ENCODE data around the gene PRKACB. TPM values are rescaled to one million over a fixed set of nuclear protein-coding genes. Genes with fewer than 3 reads are reported as not detected.

PRKACB gene
- polyA plus RNA-seq, 1 donor (not counting 4 experiments of a cell fraction or from before 2014, with no cell fraction given) = 15.3 TPM

DNA sequence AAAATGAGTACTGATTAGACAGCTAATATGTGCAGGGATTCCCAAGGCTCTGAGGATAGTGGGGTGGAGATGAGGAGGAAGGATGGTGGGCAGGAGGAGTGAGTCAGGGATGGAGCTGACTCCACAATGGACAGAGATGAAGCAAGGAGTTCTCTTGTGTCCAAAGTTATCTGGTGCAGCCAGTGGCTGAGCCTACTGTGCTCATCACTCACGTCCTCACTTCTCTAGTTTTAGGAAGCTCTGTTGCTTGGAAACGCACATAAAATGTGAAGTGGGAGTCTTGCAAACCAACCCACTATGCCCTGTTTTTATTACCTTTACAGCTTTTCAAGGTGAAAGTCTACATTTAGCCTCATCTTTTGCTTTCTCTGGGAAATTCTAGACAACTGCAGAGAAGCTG, 120.9 kb downstream of the PRKACB start:
- dilution Hi-C loops (cut with MboI; ENCODE audit: extremely low pct_ligation_motif_present, low sequenced_read_pairs) = no loop called here

GRCh38 chr1:84265867-84266266, 121.8 kb downstream of the PRKACB start:
- H3K4me3 ChIP-seq (ENCODE audit: control insufficient read depth in 2 of 3, extremely low read depth in 1 of 3, insufficient read depth in 2 of 3, low read depth in 1 of 3, low read length in 3 of 3) = no peak overlapping the region
- H3K9me1 ChIP-seq (ENCODE audit: control insufficient read depth, extremely low read depth, insufficient read depth, low read length) = no peaks in the 10 kb centered on the region
- no peaks in the 10 kb centered on the region for H3K27me3 ChIP-seq (ENCODE audit: control insufficient read depth, extremely low read depth, insufficient read depth, low read length)
- dilution Hi-C loops (cut with MboI; ENCODE audit: extremely low pct_ligation_motif_present, low sequenced_read_pairs) = no loop called here
- H3K9ac ChIP-seq (ENCODE audit: control insufficient read depth, extremely low read depth, insufficient read depth, low read length) = no peak overlapping the region
- H3K79me2 ChIP-seq (ENCODE audit: control insufficient read depth, insufficient read depth, low read length) = no peaks in the 10 kb centered on the region
- H3K4me2 ChIP-seq (ENCODE audit: control insufficient read depth, extremely low read depth, insufficient read depth, low read depth, low read length) = no peak overlapping the region
- H2AFZ ChIP-seq (ENCODE audit: control insufficient read depth, low read length) = no peak overlapping the region
- H3K27ac ChIP-seq (ENCODE audit: control insufficient read depth, insufficient read depth, low read length) = no peak overlapping the region
- no peaks in the 10 kb centered on the region for H3K9me3 ChIP-seq (ENCODE audit: control insufficient read depth, low read depth, low read length)
- DNase-seq (ENCODE audit: low read depth, low spot score) (no peak), FAIRE-seq (no peak)
- no peak for TF ChIP-seq EZH2 (IDR thresholded peaks at IDR 0.05; ENCODE audit: low read length)
- TF ChIP-seq CTCF (optimal IDR thresholded peaks at IDR 0.05 in 1 of 3, IDR thresholded peaks at IDR 0.05 in 1 of 3, conservative IDR thresholded peaks at IDR 0.05 in 1 of 3; ENCODE audit: extremely low read depth in 1 of 3, insufficient read depth in 2 of 3, low read length in 3 of 3) = no peak
- H3K36me3 ChIP-seq (ENCODE audit: control insufficient read depth in 2 of 2, extremely low read depth in 1 of 2, insufficient read depth in 2 of 2, low read length in 2 of 2) = no peaks in the 10 kb centered on the region
- H3K4me1 ChIP-seq (ENCODE audit: control insufficient read depth, extremely low read depth, insufficient read depth, low read length) = no peaks in the 10 kb centered on the region
- H4K20me1 ChIP-seq (ENCODE audit: control insufficient read depth, extremely low read depth, insufficient read depth, low read length) = no peaks in the 10 kb centered on the region

More for the DNA sequence above, 120.9 kb downstream of the PRKACB start:
- H3K9ac ChIP-seq (ENCODE audit: control insufficient read depth, extremely low read depth, insufficient read depth, low read length) = no peak overlapping the region
- H4K20me1 ChIP-seq (ENCODE audit: control insufficient read depth, extremely low read depth, insufficient read depth, low read length) = no peaks in the 10 kb centered on the region
- no peak overlapping the region for H3K4me3 ChIP-seq (ENCODE audit: control insufficient read depth in 2 of 3, extremely low read depth in 1 of 3, insufficient read depth in 2 of 3, low read depth in 1 of 3, low read length in 3 of 3)
- DNase-seq (ENCODE audit: low read depth, low spot score) (no peak), FAIRE-seq (no peak)
- H3K27ac ChIP-seq (ENCODE audit: control insufficient read depth, insufficient read depth, low read length) = no peak overlapping the region
- no peaks in the 10 kb centered on the region for H3K79me2 ChIP-seq (ENCODE audit: control insufficient read depth, insufficient read depth, low read length)
- no peaks in the 10 kb centered on the region for H3K36me3 ChIP-seq (ENCODE audit: control insufficient read depth in 2 of 2, extremely low read depth in 1 of 2, insufficient read depth in 2 of 2, low read length in 2 of 2)
- TF ChIP-seq CTCF (optimal IDR thresholded peaks at IDR 0.05 in 1 of 3, IDR thresholded peaks at IDR 0.05 in 1 of 3, conservative IDR thresholded peaks at IDR 0.05 in 1 of 3; ENCODE audit: extremely low read depth in 1 of 3, insufficient read depth in 2 of 3, low read length in 3 of 3) (no peak), EZH2 (IDR thresholded peaks at IDR 0.05; ENCODE audit: low read length) (no peak)
- no peaks in the 10 kb centered on the region for H3K4me1 ChIP-seq (ENCODE audit: control insufficient read depth, extremely low read depth, insufficient read depth, low read length)
- no peaks in the 10 kb centered on the region for H3K9me3 ChIP-seq (ENCODE audit: control insufficient read depth, low read depth, low read length)
- H3K9me1 ChIP-seq (ENCODE audit: control insufficient read depth, extremely low read depth, insufficient read depth, low read length) = no peaks in the 10 kb centered on the region
- H3K4me2 ChIP-seq (ENCODE audit: control insufficient read depth, extremely low read depth, insufficient read depth, low read depth, low read length) = no peak overlapping the region
- no peaks in the 10 kb centered on the region for H3K27me3 ChIP-seq (ENCODE audit: control insufficient read depth, extremely low read depth, insufficient read depth, low read length)
- H2AFZ ChIP-seq (ENCODE audit: control insufficient read depth, low read length) = no peak overlapping the region
